OCI-M2 (cell line): Measurements from ENCODE around the gene HYDIN.
"Not testable (repeated sequence)": the region's sequence is repeated elsewhere in the genome, so short reads cannot be mapped to it uniquely, and the experiment has no call there.

Source experiments
- DNase-seq: peaks from one replicate; lab custom pipeline; 2025; ENCODE audit not compliant: unreplicated experiment; lab: John Stamatoyannopoulos, UW

Gene HYDIN

DNA sequence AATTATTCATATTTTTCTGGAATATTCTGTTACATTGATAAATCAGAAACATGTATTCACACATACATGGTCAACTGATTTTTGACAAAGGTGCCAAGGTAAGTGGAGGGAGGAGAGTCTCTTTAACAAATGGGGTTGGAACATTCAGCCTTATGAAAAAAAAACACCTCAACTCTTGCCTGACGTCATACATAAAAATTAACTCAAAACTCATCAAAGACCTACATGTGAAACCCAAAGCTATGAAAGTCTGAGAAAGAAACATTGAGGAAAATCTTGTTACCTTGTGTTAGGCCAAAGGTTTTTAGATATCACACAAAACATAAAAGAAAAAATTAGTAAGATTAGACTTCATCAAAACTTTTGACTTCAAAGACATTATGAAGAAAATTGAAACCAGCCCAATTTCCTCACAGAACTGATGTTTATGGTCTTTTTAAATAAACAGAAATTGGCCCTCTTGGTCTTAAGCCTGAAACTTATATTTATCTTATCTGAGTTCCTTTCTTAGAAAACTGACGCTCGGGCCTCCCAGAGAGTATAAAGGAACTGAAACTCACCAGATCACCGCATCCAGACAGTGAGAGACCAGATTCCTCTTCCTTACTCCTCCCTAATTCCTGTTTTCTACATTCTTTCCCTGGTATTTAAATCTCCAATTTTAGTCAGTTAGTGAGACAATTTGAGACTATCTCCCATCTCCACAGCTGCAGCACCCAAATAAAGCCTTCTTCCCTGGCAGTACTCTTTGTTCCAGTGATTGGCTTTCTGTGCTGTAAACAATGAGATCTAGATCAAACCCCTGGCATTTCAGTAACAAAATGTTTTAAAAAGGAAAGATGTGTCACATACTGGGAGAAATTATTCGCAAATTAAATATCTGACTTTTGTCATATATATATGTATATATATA, 4.0 kb downstream of the HYDIN start:
- no peak for DNase-seq

GRCh38 chr16:71225145-71225544, 5.4 kb downstream of the HYDIN start:
- no peak for DNase-seq

DNA sequence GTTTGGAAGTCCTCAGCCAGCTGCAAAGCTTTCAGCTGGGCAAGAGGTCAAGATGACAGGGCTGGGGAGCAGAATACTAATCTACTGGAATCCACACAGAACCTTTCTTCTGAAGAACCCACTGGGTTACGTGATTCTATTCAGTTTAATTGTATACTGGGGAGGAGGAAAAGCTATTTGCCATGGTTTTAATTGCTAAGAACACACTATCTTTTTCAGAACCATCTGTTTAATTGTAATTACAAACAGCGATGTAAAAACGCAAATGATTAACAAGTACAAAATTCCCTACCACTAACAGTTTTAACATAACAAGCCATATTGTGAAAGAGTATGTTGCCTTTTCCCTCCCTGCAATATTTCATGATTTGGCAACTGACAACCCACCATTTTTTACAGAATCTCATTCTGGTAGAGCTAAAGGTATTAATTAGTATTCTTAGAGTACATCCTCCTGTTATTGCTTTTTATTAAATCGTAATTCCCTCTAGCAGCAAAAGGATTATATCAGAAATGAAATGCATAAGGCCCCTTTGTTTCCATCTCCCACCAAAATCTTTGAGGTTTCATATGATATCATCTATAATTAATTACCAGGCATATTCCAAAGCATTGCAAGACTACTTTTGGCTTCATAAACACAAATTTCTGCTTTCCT, 12.1 kb downstream of the HYDIN start:
- no peak for DNase-seq

DNA sequence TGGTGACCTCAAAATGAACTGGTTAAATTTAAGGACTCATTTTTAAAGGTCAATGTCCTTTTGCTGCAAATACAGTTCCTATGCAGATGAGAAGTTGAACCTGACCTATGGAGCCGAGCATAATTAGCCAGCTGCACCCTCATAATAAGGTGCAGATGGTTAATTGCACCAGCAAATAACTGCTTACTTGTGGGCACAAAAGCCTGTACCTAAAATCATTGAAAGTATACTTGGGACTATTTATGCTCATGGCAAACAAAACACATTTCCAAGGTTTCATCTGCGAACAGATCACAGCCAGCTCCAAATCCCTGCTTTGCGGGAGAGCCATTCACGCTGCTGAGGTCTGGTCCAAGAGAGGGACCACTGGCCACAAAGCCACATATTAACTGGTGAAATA, 13.0 kb downstream of the HYDIN start:
- no peak for DNase-seq

DNA sequence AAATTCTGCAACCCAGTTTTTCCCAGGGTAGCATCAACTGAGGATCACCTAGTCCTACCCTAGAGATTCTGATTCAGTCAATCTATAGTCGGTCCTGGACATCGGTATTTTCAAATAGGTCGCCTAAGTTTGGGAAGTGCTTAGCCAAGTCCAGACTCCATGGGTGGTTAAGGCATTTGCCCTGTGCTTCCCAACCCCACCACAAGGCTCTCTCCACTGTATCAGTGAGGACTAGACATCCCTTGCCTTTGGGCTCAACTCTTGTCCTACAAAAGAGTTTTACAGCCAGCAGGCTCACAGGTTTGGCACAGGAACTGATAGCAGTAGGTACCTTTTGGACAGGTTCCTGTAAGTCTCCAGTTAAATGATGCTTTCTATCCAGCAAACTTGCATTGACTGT, 13.8 kb downstream of the HYDIN start:
- DNase-seq, result no peak

GRCh38 chr16:71214746-71215381, 15.7 kb downstream of the HYDIN start:
- DNase-seq, result no peak

- no peak for DNase-seq
Measured at GRCh38 chr16:71205482-71206131, 24.9 kb downstream of the HYDIN start.

DNA sequence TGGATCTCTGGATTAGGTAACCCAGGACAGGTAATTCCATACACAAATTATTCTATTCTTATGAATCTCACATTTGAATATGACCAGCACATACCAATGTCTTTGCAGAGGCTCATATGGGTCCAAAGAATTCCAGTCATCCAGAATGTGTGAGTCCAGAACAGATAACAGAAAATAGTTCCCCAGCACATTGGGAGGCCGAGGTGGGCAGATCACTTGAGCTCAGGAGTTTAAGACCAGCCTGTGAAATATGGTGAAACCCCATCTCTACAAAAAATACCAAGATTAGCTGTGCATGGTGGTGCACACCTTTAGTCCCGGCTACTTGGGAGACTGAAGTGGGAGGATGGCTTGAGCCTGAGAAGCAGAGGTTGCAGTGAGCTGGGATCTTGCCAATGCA, 26.9 kb downstream of the HYDIN start:
- no peak for DNase-seq

DNA sequence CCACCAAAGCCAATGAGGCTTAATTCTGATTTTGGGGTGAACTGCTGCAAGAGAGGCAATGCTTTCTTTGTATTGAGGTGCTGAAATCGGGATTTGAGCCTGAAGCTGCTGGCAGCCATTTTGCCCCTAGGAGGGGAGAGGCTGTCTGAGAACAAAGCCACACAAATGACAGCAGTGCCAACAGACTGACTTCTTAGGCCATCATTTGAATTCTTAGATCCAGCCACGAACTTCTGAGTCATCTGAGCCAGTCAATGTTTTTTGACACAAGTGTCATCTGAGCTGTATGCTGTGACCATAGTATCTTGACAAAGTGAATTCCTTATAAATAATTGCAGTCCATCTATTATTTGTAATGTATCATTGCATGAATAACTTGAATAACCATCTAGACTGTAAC, 29.0 kb downstream of the HYDIN start:
- no peak for DNase-seq

DNA sequence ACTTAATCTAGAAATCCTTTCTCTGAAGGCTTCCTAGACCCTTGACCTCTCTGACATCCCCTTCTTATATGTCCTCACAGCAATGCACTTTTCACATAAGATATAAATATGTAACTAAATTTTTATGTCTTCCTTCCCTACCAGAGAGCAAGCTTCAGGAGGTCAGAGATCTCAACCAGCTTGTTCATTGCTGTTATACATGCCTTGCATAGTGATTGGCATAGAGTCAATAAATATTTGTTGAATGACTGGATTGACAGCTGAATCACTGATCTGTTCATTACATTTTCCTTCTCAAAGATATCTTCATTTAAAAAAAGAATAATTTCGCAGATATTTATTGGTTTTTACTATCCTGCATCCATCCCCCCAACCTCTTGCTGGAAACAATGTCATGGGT, 29.5 kb downstream of the HYDIN start:
- no peak for DNase-seq

DNA sequence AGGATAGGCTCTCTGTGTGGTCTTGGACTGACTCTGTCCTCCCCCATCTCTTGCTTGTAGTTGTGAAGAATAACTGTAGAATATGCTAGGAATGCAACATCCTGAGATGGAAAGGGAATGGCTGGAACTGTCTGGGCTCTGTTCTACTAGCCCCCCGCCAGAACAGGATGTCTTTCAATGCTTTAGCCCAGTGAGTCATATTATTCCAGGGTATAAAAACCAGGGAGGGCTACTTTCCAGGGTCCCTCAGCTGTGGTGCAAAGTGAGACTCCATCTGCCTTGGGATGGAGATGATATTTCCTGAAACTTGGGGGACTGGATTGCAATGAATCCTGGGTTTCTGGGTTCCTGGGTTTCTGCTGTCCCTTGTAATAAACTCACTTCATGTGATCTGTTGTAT, 32.1 kb downstream of the HYDIN start:
- no peak for DNase-seq

DNA sequence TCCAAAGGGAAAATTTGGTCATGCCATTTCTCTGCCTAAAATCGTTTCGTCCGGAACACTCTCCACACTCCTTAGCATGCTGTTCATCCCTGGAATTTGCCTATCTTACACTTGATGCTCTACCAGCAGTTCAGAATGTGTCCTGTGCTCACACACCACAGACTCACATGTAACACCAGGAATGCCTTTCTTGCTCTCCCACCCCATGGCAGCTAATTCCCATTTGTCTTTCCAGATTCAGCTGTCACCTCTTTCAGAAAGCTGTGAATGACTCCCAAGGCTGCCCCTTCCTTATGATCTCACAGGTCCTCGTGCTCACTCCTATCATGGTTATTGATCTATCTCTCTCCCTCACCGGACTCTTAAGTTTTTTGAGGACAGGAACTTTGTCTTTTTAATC, 38.1 kb downstream of the HYDIN start:
- DNase-seq, result no peak

- no peak for DNase-seq
Measured at GRCh38 chr16:71188956-71189712, 41.4 kb downstream of the HYDIN start.

DNA sequence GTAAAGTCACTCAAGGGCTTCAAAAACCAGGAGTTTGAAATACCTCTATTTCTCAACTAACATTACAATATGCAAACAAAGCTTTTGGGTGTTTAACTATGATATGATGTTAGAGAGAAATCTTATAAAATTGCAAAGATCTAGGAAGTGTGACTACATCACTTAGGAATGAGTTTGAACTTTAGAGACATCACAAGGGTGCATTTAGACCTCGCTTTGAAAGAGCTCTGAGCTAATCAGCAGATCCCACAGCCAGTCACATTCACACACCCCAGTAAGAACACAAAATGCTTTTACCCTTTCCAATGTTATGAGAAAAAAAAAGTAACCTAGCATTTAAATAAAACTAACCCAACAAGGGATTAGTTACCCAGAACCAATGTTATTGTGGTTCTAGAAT, 45.2 kb downstream of the HYDIN start:
- no peak for DNase-seq

- no peak for DNase-seq
Measured at GRCh38 chr16:71179569-71179968, 51.0 kb downstream of the HYDIN start.

DNA sequence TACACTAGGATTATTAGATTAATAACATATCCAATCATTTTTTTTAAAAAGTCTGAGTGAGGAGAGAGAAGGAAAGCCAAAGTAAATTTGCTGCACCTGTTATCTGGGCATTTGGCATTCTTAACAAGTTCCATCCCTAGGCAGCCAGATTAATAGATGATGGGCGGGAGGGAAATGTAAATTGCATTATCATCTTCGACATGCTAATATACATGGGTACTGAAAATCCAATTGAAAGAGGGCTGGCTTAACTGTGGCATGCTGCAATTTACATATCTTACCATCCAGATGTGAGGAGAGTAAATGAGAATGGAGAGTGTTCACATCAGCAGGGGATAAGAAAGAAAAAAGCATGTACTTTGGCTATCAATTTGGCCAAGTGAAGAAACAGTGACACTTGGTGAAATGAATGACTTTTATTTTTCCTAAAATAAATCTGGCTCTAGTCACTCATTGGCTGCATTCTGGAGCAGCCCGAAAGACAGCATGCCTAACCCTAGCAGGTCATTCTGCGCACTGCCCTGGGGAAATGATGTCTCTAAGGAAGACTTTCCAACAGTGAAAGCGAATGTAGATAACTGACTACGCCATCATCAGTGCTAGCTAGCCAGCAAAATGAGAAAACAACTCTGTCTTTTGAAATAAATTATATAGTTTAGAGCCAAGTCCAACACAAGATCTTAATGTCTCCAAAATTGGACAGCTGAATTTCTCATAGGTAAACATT, 57.9 kb downstream of the HYDIN start:
- no peak for DNase-seq

DNA sequence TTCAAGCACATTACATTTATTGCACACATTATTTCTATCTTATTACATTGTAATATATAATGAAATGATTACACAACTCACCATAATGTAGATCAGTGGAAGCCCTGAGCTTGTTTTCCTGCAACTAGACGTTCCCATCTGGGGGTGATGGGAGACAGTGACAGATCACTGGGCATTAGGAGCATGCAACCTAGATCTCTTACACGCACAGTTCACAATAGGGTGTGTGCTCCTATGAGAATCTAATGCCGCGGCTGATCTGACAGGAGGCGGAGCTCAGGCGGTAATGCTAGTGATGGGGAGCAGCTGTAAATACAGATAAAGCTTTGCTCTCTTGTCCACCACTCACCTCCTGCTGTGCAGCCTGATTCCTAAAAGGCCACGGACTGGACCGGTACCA, 69.5 kb downstream of the HYDIN start:
- DNase-seq, result not testable (repeated sequence)

DNA sequence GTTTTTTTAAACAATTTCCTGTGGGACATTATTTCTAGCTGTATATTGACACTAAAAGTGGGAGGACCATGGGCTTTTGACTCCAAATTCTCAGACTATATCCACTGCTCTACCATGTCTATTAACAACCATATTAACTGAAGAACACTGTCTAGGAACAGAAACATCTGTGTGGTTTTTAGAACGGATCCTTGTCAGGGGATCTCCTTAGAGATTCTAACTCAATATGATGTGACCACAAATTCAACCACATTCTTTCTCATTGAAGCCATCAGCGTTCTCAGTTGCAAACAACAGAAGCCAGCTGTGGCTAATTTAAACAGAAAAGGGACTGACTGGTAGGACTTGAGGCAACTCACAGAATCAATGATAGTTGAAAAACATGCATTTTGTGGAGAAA, 73.2 kb downstream of the HYDIN start:
- DNase-seq, result not testable (repeated sequence)

DNA sequence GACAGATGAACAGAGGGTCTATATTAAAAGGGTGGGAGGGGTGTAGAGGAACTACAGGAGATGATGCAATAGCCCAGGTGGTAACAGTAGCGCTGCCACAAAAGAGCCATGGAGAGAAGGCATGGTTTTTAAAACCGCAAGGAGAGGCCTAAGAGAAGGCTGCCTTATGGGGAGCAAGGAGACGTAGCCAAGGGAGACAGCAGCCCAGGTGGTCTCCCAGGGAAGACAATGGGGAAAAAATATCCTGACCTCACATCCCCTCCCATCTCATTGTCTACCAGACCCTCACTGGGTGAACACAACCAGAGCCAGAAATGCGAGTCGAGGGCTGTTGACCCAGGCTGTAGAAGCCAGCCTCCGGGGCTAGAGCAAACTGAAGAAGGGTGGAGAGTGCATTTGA, 77.2 kb downstream of the HYDIN start:
- not testable (repeated sequence) for DNase-seq

GRCh38 chr16:71151654-71152053, 78.9 kb downstream of the HYDIN start:
- DNase-seq, result not testable (repeated sequence)
